Mesothelial cell of epicardium (in vitro differentiated cells): ENCODE measurements around the gene VKORC1. TPM values are rescaled to one million over a fixed set of nuclear protein-coding genes. Genes with fewer than 3 reads are reported as not detected.
A peak's percentile ranks its signal among the peaks of the same experiment; 100 is the strongest.
"Not testable (repeated sequence)": the region's sequence is repeated elsewhere in the genome, so short reads cannot be mapped to it uniquely, and the experiment has no call there.

ENCODE experiments used
- DNase-seq, 2 experiments: peaks; one replicate each; pipeline ENCODE4 v3.0.0; 2021; ENCODE audit warnings: low spot score in 2 of 2; ENCODE audit not compliant: unreplicated experiment in 2 of 2
- H3K27ac Mint-ChIP-seq: 2 replicates; pipeline ENCODE4 v1.8.0; 2021; ENCODE audit warnings: mixed read lengths
- H3K27me3 Mint-ChIP-seq: 2 replicates; pipeline ENCODE4 v1.8.0; 2021; ENCODE audit warnings: low read depth, mixed read lengths
- H3K36me3 Mint-ChIP-seq: 2 replicates; pipeline ENCODE4 v1.8.0; 2021; ENCODE audit warnings: mixed read lengths
- H3K4me1 Mint-ChIP-seq: 2 replicates; pipeline ENCODE4 v1.8.0; 2021; ENCODE audit warnings: mixed read lengths
- H3K4me3 Mint-ChIP-seq: 2 replicates; pipeline ENCODE4 v1.8.0; 2021; ENCODE audit warnings: mild to moderate bottlenecking, moderate library complexity, mixed read lengths
- H3K9me3 Mint-ChIP-seq: 2 replicates; pipeline ENCODE4 v1.8.0; 2021; ENCODE audit warnings: mixed read lengths
- total RNA-seq: library from RNA; stranded (reverse); gene quantifications from 3 replicates; pipeline ENCODE4 v1.2.1, GENCODE V29; 2021
- TF ChIP-seq, protein P1 (sequence below): fragments of 200-600 bp; sonication (generic); IDR thresholded peaks from one replicate; pipeline ENCODE4 v1.5.0; 2021; ENCODE audit warnings: antibody characterized with exemption; ENCODE audit not compliant: unreplicated experiment

VKORC1 gene
- total RNA-seq, 1 donor from 2014 or later = 53.7 TPM

DNA sequence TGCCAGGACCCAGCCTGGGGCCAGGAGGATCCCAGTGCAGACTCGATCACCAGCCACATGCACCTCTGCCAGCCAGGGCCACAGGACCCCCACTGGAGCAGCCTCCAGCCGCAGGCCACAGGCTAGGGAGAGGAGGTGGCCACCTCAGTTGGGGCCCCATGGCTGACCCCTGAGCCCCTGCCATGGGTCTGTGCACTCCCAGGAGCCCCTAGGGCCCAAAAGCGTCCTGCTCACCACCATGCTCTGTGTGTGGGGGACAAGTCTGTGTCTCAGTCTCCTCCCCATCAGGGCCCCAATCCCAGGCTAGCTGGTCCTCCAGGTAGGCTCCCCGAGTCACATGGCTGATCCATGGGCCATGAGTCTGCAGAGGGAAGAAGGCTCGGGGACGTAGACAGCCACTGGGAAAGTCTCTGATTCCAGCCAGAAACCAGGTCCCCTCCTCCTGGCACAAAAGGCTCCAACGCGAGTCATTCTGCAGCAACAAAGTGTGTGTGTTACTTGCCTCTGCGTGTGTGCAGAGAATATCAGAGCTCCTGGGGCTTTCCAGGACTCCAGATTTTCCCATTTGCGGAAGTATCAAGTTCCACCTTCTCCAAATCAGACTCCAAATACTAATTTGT lies 47.0 kb upstream of the VKORC1 start:
- Mint-ChIP-seq H3K9me3 (no peaks in the 10 kb centered on the region), H3K27me3 (peaks cover 14% of the 10 kb centered on the region), H3K36me3 (no peaks in the 10 kb centered on the region), H3K4me1 (peaks cover 30% of the 10 kb centered on the region), H3K4me3 (peak overlapping the region; percentile 71), H3K27ac (peak overlapping the region; percentile 99)
- TF ChIP-seq, protein P1, sequence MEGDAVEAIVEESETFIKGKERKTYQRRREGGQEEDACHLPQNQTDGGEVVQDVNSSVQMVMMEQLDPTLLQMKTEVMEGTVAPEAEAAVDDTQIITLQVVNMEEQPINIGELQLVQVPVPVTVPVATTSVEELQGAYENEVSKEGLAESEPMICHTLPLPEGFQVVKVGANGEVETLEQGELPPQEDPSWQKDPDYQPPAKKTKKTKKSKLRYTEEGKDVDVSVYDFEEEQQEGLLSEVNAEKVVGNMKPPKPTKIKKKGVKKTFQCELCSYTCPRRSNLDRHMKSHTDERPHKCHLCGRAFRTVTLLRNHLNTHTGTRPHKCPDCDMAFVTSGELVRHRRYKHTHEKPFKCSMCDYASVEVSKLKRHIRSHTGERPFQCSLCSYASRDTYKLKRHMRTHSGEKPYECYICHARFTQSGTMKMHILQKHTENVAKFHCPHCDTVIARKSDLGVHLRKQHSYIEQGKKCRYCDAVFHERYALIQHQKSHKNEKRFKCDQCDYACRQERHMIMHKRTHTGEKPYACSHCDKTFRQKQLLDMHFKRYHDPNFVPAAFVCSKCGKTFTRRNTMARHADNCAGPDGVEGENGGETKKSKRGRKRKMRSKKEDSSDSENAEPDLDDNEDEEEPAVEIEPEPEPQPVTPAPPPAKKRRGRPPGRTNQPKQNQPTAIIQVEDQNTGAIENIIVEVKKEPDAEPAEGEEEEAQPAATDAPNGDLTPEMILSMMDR = no peak
- DNase-seq = peak in 1 of 2 experiments; percentile 47

DNA sequence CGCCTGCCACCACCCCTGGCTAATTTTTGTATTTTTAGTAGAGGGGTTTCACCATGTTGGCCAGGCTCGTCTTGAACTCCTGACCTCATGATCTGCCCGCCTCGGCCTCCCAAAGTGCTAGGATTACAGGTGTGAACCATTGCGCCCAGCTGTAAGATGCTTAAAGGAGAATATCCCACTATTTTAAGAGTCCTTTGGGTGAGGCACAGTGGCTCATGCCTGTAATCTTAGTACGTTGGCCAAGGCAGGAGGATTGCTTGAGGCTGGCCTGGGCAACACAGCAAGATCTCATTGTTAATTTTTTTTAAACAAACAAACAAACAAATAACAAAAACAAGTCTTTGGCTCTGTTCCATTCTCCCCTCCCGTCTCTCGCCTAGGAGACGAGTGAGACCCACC lies 46.5 kb upstream of the VKORC1 start:
- not testable (repeated sequence) for DNase-seq, H3K36me3 Mint-ChIP-seq, H3K9me3 Mint-ChIP-seq, H3K27me3 Mint-ChIP-seq
- Mint-ChIP-seq H3K4me3 (peak overlapping the region; percentile 71), H3K27ac (peak overlapping the region; percentile 99), H3K4me1 (peaks cover 33% of the 10 kb centered on the region)

DNA sequence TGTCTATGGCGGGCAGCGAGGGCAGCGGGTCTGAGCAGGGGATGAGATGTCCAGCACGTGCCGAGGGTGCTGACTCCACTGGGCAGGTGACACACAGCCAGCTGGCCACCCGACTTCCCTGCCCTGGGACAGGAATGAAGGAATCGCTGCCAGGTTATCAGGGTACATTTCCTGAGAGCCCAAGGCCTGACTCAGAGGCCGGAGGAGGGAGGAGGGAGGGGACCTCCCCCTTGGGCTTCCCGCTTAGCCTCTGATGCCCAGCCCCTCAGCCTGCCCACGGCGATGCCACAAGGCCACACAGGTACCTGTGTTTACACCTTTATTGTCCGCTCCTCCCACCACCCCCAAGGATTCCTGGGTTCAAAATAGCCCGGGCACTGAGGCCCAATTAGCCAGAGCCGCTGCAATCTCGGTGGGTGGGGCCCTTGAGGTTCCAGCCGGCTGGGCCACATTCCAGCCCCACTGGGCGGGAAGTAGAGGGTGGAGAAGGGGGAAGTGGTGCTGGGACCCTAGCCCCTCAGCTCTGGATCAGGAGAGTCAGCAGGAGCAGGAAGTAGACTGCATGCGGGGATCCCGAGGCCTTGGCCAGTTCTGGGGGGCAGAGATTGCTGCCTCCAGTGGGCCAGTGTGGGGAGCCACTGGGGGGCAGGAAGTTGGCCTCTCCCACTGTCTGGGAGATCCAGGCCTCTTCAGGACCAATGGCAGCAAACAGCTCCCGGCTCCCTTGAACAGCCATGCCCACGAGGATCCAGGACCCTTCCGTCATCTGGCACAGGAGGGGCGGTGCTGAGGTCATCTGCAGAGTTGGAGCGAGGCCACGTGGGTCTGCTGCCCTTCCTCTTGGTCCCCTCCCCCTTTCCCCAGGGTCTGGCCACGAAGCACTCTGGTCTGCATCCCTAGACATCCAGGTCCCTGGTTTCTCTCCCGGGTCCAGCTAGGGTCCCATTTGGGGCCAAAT lies 44.3 kb upstream of the VKORC1 start:
- Mint-ChIP-seq H3K4me1 (peaks cover 48% of the 10 kb centered on the region), H3K4me3 (peak overlapping the region; percentile 9), H3K27ac (peak overlapping the region; percentile 79), H3K36me3 (no peaks in the 10 kb centered on the region), H3K27me3 (no peaks in the 10 kb centered on the region), H3K9me3 (no peaks in the 10 kb centered on the region)
- DNase-seq = peak in 1 of 2 experiments; percentile 65
- TF ChIP-seq, protein P1 = no peak

DNA sequence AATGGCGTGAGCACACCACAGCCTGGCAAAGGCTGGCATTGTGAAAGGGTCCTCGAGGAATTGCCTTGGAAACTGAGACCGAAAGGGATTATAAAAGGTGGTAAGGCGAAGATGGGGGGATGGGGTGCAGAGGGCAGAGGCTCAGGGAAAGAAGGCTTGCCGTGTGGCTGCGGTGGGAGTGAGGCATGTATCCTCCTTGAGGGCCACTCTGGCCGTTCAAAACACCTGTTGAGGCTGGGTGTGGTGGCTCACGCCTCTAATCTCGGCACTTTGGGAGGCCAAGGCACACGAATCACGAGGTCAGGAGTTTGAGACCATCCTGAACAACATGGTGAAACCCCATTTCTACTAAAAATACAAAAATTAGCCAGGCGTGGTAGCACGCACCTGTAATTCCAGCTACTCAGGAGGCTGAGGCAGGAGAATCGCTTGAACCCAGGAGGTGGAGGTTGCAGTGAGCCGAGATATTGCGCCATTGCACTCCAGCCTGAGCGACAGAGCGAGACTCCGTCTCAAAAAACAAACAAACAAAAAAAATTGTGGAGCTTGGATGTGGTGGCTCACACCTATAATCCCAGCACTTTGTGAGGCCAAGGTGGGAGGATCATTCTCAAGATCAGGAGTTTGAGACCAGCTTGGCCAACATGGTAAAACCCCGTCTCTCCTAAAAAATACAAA lies 42.4 kb upstream of the VKORC1 start:
- peak overlapping the region; percentile 67 for H3K27ac Mint-ChIP-seq
- peaks cover 59% of the 10 kb centered on the region for H3K4me1 Mint-ChIP-seq
- H3K4me3 Mint-ChIP-seq, H3K27me3 Mint-ChIP-seq, H3K9me3 Mint-ChIP-seq, DNase-seq, H3K36me3 Mint-ChIP-seq: not testable (repeated sequence)

DNA sequence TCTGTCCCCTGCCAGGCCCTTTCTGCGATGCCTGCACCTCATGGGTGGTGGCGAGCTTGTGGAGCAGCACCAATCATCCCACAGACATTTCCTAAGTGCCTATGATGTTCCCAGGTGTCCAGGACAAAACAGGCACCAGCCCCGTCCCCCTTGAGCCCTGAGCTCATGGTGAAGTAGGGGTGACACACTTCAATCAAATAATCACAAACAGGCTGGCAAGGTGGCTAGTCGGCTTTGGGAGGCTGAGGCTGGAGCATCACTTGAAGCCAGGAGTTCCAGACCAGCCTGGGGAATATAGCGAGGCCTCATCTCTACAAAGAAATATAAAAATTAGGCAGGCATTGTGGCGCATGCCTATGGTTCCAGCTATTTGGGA lies 41.7 kb upstream of the VKORC1 start:
- Mint-ChIP-seq H3K4me3 (peak overlapping the region; percentile 87), H3K27me3 (no peaks in the 10 kb centered on the region), H3K36me3 (peaks cover 3% of the 10 kb centered on the region), H3K27ac (peak overlapping the region; percentile 68), H3K4me1 (peaks cover 57% of the 10 kb centered on the region), H3K9me3 (no peaks in the 10 kb centered on the region)
- TF ChIP-seq, protein P1 = no peak
- no peak for DNase-seq

DNA sequence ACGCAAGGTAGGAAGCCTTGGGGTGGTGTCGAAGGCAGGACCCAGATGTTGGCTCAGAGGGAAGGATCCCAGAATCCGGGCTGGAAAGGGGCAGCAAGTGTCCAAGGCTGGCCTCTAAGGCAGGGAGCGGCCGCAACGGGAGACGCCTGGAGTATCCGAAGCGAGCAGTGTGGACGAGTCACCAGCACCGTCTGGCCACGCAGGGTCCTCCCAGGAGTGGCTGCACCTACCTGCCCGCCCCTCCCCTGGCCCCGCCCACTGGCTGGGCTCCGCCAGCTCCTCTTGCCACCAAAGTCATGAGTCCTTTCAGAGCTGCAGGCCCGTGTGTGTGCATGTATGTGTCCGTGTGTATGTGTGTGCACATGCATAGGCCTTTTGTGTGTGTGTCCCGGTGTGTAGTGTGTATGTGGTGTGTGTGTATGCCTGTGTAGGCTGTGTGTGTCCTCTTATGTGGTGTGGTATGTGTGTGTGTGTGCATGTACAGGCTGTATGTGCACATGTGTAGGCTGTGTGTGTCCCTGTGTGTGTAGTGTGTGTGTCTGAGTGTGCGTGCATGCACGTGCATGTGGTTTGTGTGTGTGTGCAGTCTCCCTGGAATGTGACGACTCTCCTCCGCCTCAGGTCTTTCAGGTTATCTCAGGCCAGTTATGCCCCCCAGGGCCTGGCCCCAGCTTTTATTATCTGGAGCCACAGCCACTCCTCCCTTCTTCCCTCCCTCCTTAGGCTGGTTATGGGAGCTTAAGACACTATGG lies 41.1 kb upstream of the VKORC1 start, which contains the start of gene PRSS8:
Gene PRSS8 (minus strand): TSS at position 193 of the 752 bp plus-strand sequence. CDS start 229 bp downstream, outside the sequence.
- Mint-ChIP-seq H3K9me3 (no peaks in the 10 kb centered on the region), H3K4me3 (peak within 1 kb of the TSS; percentile 87), H3K27ac (peak within 1 kb of the TSS; percentile 68), H3K4me1 (peaks cover 58% of the 10 kb centered on the region), H3K27me3 (no peaks in the 10 kb centered on the region), H3K36me3 (peaks cover 7% of the 10 kb centered on the region)
- TF ChIP-seq, protein P1 = no peak
- peak in 1 of 2 experiments; percentile 64 for DNase-seq
